PFSK-1 (cell line): ENCODE measurements around the gene BCL10.
A peak's percentile ranks its signal among the peaks of the same experiment; 100 is the strongest.

Source experiments
- FOXP2 ChIP-seq: optimal IDR thresholded peaks from 2 replicates; pipeline ENCODE3; 2011; ENCODE audit warnings: borderline replicate concordance, control low read depth, inconsistent platforms; ENCODE audit not compliant: insufficient read depth; ENCODE audit errors: extremely low read length, extremely low read depth
- POLR2AphosphoS5 ChIP-seq: IDR thresholded peaks from 2 replicates; pipeline ENCODE4 v1.6.1; 2012; ENCODE audit warnings: low read depth, mild to moderate bottlenecking, control low read depth, low read length, moderate library complexity
- REST ChIP-seq, 2 experiments: IDR thresholded peaks; 2 replicates each; pipeline versions ENCODE4 v1.6.1 to v1.8.0; 2011 to 2012; ENCODE audit warnings: low read depth in 2 of 2, low read length in 2 of 2, control low read depth in 1 of 2, inconsistent platforms in 1 of 2, mild to moderate bottlenecking in 1 of 2, moderate library complexity in 1 of 2; ENCODE audit not compliant: insufficient read depth in 1 of 2
- SIN3A ChIP-seq: IDR thresholded peaks from 2 replicates; pipeline ENCODE4 v1.6.1; 2012; ENCODE audit warnings: mild to moderate bottlenecking, low read length, moderate library complexity, borderline replicate concordance; ENCODE audit not compliant: insufficient read depth
- TAF1 ChIP-seq: IDR thresholded peaks from 2 replicates; pipeline ENCODE4 v1.6.1; 2012; ENCODE audit warnings: low read length, control low read depth, borderline replicate concordance; ENCODE audit not compliant: insufficient read depth

BCL10 gene

GRCh38 chr1:85303440-85304162, 27.2 kb upstream of the BCL10 start:
- TF ChIP-seq FOXP2 (no peak), REST (IDR thresholded peaks at IDR 0.05; ENCODE audit: insufficient read depth in 1 of 2, low read depth in 2 of 2, low read length in 2 of 2) (no peak), POLR2AphosphoS5 (no peak), TAF1 (no peak), SIN3A (no peak)

GRCh38 chr1:85300140-85300539, 23.7 kb upstream of the BCL10 start:
- TF ChIP-seq POLR2AphosphoS5 (no peak), TAF1 (no peak), REST (IDR thresholded peaks at IDR 0.05; ENCODE audit: insufficient read depth in 1 of 2, low read depth in 2 of 2, low read length in 2 of 2) (no peak), SIN3A (no peak), FOXP2 (no peak)

- TF ChIP-seq SIN3A (peak; percentile 81; the same call in 1 of the 2 replicates), POLR2AphosphoS5 (0 out of 2 replicates have a peak, but pooled peaks have one; percentile 26), REST (IDR thresholded peaks at IDR 0.05; ENCODE audit: insufficient read depth in 1 of 2, low read depth in 2 of 2, low read length in 2 of 2) (0 out of 4 replicates have a peak, but pooled peaks of 1 of the 2 experiments have one; percentile 11), TAF1 (no peak), FOXP2 (peak; percentile 30)
Measured at GRCh38 chr1:85297855-85298629, 21.6 kb upstream of the BCL10 start.

GRCh38 chr1:85297538-85297854, 21.1 kb upstream of the BCL10 start:
- TF ChIP-seq SIN3A = no peak
- no peak for TF ChIP-seq REST (IDR thresholded peaks at IDR 0.05; ENCODE audit: insufficient read depth in 1 of 2, low read depth in 2 of 2, low read length in 2 of 2)
- no peak for TF ChIP-seq FOXP2
- TF ChIP-seq TAF1 = no peak
- TF ChIP-seq POLR2AphosphoS5 = no peak
